NT2/D1 (cell line): Measurements from ENCODE around the gene CAMK2G.

Experiments
- SUZ12 ChIP-seq: IDR thresholded peaks from 2 replicates; pipeline ENCODE4 v1.6.1; 2011; ENCODE audit not compliant: insufficient read length, insufficient read depth; ENCODE audit errors: extremely low read depth
- YY1 ChIP-seq: IDR thresholded peaks from 2 replicates; pipeline ENCODE4 v1.6.1; 2011; ENCODE audit not compliant: insufficient read length, insufficient read depth
- ZNF274 ChIP-seq: IDR thresholded peaks from 2 replicates; pipeline ENCODE4 v1.6.1; 2011; ENCODE audit warnings: mild to moderate bottlenecking, low read depth, low read length

- TF ChIP-seq ZNF274 (no peak), SUZ12 (no peak), YY1 (peak; percentile 76)
Measured at GRCh38 chr10:73781879-73782748, 92.2 kb downstream of the CAMK2G start, which contains the start of gene CHCHD1.
